ENCODE measurements around the gene SRCAP. TPM values are rescaled to one million over a fixed set of nuclear protein-coding genes. Genes with fewer than 3 reads are reported as not detected.
"Not testable (repeated sequence)": the region's sequence is repeated elsewhere in the genome, so short reads cannot be mapped to it uniquely, and the experiment has no call there.

SRCAP gene
- total and polyA plus RNA-seq, 9 donors = 7.9 to 28.3 (median 21.2) TPM

GRCh38 chr16:30675143-30675542 is 23.8 kb upstream of the SRCAP start:
- WGBS (ENCODE audit: insufficient coverage) = 86% methylated on average over 6 of the region's 10 CpGs
- H3K27ac ChIP-seq (ENCODE audit: low read length) = no peak overlapping the region
- no peak for DNase-seq
- H3K9me3 ChIP-seq (replicated peaks; ENCODE audit: control insufficient read depth, low read depth, low read length) = no peaks in the 10 kb centered on the region
- peaks cover 5% of the 10 kb centered on the region for H3K36me3 ChIP-seq (ENCODE audit: control insufficient read depth, insufficient read depth, low read length)
- no peak overlapping the region for H3K4me3 ChIP-seq (ENCODE audit: low read length)
- no peaks in the 10 kb centered on the region for H3K4me1 ChIP-seq (ENCODE audit: control insufficient read depth, insufficient read depth, low read length)
- peaks cover 5% of the 10 kb centered on the region for H3K27me3 ChIP-seq (ENCODE audit: control insufficient read depth, insufficient read depth, low read length)

DNA sequence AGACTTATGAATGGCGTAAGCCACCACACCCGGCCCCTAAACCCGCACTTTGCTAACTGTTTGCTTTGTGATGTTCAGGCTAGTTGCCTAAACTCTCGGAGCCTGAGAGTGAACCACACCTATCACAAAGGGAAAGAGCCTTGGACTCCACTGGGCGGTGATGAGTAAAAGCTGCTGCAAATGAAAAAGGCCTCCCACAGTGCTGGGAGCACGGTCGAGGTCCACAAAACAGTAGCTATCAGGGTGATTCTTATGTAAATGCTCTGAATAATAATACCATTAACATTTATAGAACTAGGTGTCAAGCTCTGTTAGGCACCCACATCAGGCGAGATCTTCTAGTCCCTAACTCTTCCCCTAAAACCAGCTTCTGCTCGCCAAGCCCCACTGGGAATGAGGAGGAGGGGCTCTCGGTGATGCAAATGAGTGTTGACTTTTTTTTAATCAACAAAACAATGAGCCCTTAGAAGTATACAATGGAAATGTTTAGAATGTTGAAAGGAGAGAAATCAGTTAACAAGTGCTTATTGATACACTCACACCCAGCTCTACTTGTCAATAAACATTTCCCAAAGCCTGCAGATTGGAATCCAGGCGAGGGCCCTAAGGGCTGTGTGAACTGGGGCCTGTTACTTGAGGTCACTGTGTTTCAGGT is 20.9 kb upstream of the SRCAP start:
- no peaks in the 10 kb centered on the region for H3K9me3 ChIP-seq (replicated peaks; ENCODE audit: control insufficient read depth, low read depth, low read length)
- WGBS (ENCODE audit: insufficient coverage) = 67% methylated on average over 4 of the region's 11 CpGs

DNA sequence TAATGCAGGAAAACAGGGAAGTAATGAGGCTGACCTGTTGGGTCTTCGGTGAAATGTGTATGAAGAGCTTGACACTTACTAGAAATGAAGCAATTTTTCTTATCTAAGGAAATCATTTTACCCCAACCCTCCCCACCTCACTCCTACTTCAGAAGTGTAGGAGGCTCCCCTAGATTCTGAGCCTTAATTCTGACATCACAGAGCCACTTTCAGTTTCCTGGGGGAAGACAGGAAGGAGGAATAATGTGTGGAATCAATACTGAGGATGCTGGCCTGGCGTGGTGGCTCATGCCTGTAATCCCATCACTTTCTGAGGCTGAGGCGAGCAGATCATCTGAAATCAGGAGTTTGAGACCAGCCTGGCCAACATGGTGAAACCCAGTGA is 20.4 kb upstream of the SRCAP start:
- peaks cover 5% of the 10 kb centered on the region for H3K27me3 ChIP-seq (ENCODE audit: control insufficient read depth, insufficient read depth, low read length)
- no peaks in the 10 kb centered on the region for H3K9me3 ChIP-seq (replicated peaks; ENCODE audit: control insufficient read depth, low read depth, low read length)
- no peak overlapping the region for H3K4me3 ChIP-seq (ENCODE audit: low read length)
- H3K36me3 ChIP-seq (ENCODE audit: control insufficient read depth, insufficient read depth, low read length) = no peaks in the 10 kb centered on the region
- no peak for DNase-seq
- H3K4me1 ChIP-seq (ENCODE audit: control insufficient read depth, insufficient read depth, low read length) = no peaks in the 10 kb centered on the region
- no CpG with 5 or more reads among the region's 3 CpGs for WGBS (ENCODE audit: insufficient coverage)
- H3K27ac ChIP-seq (ENCODE audit: low read length) = no peak overlapping the region

More for the DNA sequence above, 20.9 kb upstream of the SRCAP start:
- H3K4me1 ChIP-seq (ENCODE audit: control insufficient read depth, insufficient read depth, low read length) = no peaks in the 10 kb centered on the region
- peaks cover 5% of the 10 kb centered on the region for H3K27me3 ChIP-seq (ENCODE audit: control insufficient read depth, insufficient read depth, low read length)
- H3K4me3 ChIP-seq (ENCODE audit: low read length) = no peak overlapping the region
- H3K27ac ChIP-seq (ENCODE audit: low read length) = no peak overlapping the region
- H3K36me3 ChIP-seq (ENCODE audit: control insufficient read depth, insufficient read depth, low read length) = no peaks in the 10 kb centered on the region
- no peak for DNase-seq

DNA sequence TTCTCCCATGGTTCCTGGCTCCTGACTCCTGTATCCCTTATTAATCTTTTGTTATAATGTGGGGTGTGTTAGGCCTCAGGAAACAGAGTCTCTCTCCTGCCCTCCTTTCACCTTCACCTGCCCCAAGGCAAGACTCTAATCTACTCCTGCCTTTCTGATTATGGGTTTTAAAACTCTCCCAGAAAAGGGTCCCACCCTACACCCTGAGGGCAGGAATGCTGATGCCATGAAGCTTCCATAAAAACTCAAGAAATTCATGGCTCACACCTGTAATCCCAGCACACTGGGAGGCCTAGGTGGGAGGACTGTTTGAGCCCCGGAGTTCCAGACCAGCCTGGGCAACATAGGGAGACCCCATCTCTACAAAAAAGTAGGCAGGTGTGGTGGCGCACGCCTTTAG is 18.6 kb upstream of the SRCAP start:
- Histone ChIP-seq H3K4me3 (ENCODE audit: low read length) (no peak overlapping the region), H3K27ac (ENCODE audit: low read length) (no peak overlapping the region), H3K9me3 (replicated peaks; ENCODE audit: control insufficient read depth, low read depth, low read length) (no peaks in the 10 kb centered on the region), H3K27me3 (ENCODE audit: control insufficient read depth, insufficient read depth, low read length) (peaks cover 5% of the 10 kb centered on the region), H3K4me1 (ENCODE audit: control insufficient read depth, insufficient read depth, low read length) (no peaks in the 10 kb centered on the region), H3K36me3 (ENCODE audit: control insufficient read depth, insufficient read depth, low read length) (no peaks in the 10 kb centered on the region)
- DNase-seq = no peak
- WGBS (ENCODE audit: insufficient coverage) = no CpG with 5 or more reads among the region's 3 CpGs

- H3K4me3 ChIP-seq (ENCODE audit: low read length) = no peak overlapping the region
- peaks cover under 1% of the 10 kb centered on the region for H3K4me1 ChIP-seq (ENCODE audit: control insufficient read depth, insufficient read depth, low read length)
- no peak overlapping the region for H3K27ac ChIP-seq (ENCODE audit: low read length)
- WGBS (ENCODE audit: insufficient coverage) = 37% methylated on average over 3 of the region's 4 CpGs
- no peaks in the 10 kb centered on the region for H3K9me3 ChIP-seq (replicated peaks; ENCODE audit: control insufficient read depth, low read depth, low read length)
- no peak for DNase-seq
- peaks cover 4% of the 10 kb centered on the region for H3K27me3 ChIP-seq (ENCODE audit: control insufficient read depth, insufficient read depth, low read length)
- no peaks in the 10 kb centered on the region for H3K36me3 ChIP-seq (ENCODE audit: control insufficient read depth, insufficient read depth, low read length)
Measured at GRCh38 chr16:30688701-30689100, 10.3 kb upstream of the SRCAP start.

DNA sequence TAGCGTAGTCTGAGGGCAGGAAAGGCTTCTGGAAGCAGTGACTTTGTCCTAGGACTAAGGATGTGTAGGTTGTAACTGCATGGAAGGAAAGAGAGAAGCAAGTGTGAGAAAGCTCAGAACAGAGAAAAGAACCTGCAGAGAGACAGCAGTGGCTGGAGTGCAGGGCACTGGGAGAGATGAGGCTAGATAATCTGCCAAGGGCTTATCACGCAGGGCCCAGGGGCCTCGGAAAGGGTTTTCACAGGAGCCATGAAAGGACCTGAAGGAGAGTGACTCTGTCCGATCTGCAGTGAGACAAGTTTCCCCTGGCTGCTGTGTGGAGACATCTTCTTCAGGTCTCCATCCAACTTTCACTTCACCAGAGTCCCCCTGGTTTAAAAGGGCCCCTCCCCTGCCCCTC is 7.1 kb upstream of the SRCAP start:
- WGBS (ENCODE audit: insufficient coverage) = 38% methylated on average over 2 of the region's 4 CpGs
- Histone ChIP-seq H3K9me3 (replicated peaks; ENCODE audit: control insufficient read depth, low read depth, low read length) (no peaks in the 10 kb centered on the region), H3K4me1 (ENCODE audit: control insufficient read depth, insufficient read depth, low read length) (peaks cover 2% of the 10 kb centered on the region), H3K36me3 (ENCODE audit: control insufficient read depth, insufficient read depth, low read length) (no peaks in the 10 kb centered on the region), H3K27ac (ENCODE audit: low read length) (no peak overlapping the region), H3K4me3 (ENCODE audit: low read length) (no peak overlapping the region), H3K27me3 (ENCODE audit: control insufficient read depth, insufficient read depth, low read length) (peaks cover 4% of the 10 kb centered on the region)
- DNase-seq = no peak

DNA sequence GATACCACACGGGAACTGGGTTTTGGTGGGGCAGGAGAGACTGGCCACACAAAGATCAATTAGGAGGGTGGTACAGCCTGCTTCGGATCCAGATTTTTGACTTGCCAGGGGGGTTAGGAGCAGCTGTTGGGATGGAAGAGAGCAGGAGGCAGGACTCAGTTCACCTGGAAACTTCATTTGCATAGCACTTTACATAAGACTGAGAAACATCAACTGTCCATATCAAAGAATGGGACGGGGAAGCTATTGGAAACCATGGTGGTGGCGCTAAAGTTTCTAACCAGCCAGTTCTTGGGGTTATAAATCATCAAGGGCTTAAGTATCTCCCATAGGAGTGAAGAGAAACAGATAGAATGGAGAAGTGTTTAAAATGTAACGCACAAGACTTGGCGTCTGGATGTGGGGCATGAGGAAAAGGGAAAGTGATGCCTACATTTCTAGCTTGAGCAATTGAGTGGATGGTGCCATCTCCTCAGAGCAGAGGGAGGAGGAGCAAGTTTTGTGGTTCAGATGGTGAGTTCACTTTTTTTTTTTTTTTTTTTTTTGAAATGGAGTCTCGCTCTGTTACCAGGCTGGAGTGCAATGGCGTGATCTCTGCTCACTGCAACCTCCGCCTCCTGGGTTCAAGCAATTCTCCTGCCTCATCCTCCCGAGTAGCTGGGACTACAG is 6.4 kb upstream of the SRCAP start:
- 38% methylated on average over 7 of the region's 10 CpGs for WGBS (ENCODE audit: insufficient coverage)
- no peak for DNase-seq

DNA sequence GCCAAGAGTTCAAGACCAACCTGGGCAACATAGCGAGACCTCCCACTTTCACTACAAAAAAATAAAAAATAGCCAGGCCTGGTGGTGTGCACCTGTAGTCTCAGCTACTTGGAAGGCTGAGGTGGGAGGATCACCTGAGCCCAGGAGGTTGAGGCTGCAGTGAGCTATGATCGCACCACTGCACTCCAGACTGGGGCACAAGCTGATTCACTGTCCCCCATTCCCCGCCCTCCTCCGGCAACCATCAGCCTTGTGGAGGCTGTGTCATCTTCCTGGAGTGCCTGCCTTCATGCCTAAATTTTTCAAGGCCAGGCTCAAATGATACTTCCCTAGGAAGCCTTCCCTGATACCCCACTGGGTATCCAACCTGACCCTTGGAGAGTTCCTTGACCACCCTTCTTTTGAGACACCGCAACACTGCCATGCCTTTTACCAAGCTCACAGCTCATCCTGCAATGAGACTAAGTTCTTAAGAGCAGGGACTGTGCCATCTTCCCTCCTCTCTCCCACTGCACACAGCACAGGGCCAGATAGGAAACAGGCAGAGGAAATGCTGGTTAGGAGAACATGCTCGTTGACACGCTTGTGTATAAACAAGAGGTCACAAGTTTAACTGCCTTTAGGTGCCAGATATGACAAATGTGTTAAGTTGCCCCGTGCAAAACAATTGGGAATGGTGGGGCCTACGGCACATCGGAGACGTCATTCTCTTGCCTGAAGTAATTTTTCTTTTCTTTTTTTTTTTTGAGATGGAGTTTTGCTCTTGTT is 3.9 kb upstream of the SRCAP start:
- H3K4me1 ChIP-seq (ENCODE audit: control insufficient read depth, insufficient read depth, low read length) = peaks cover 16% of the 10 kb centered on the region
- H3K4me3 ChIP-seq (ENCODE audit: low read length) = no peak overlapping the region
- peaks cover 4% of the 10 kb centered on the region for H3K27me3 ChIP-seq (ENCODE audit: control insufficient read depth, insufficient read depth, low read length)
- H3K9me3 ChIP-seq (replicated peaks; ENCODE audit: control insufficient read depth, low read depth, low read length) = no peaks in the 10 kb centered on the region
- H3K27ac ChIP-seq (ENCODE audit: low read length) = no peak overlapping the region
- WGBS (ENCODE audit: insufficient coverage) = 72% methylated on average over 6 of the region's 11 CpGs
- DNase-seq = peak; percentile 16
- H3K36me3 ChIP-seq (ENCODE audit: control insufficient read depth, insufficient read depth, low read length) = peaks cover 3% of the 10 kb centered on the region

More for the DNA sequence above, 6.4 kb upstream of the SRCAP start:
- peaks cover 6% of the 10 kb centered on the region for H3K4me1 ChIP-seq (ENCODE audit: control insufficient read depth, insufficient read depth, low read length)
- peaks cover 4% of the 10 kb centered on the region for H3K27me3 ChIP-seq (ENCODE audit: control insufficient read depth, insufficient read depth, low read length)
- no peak overlapping the region for H3K27ac ChIP-seq (ENCODE audit: low read length)
- no peak overlapping the region for H3K4me3 ChIP-seq (ENCODE audit: low read length)
- no peaks in the 10 kb centered on the region for H3K36me3 ChIP-seq (ENCODE audit: control insufficient read depth, insufficient read depth, low read length)
- no peaks in the 10 kb centered on the region for H3K9me3 ChIP-seq (replicated peaks; ENCODE audit: control insufficient read depth, low read depth, low read length)

- H3K27ac ChIP-seq (ENCODE audit: low read length) = not testable (repeated sequence)
- no CpG with 5 or more reads among the region's 3 CpGs for WGBS (ENCODE audit: insufficient coverage)
- H3K4me1 ChIP-seq (ENCODE audit: control insufficient read depth, insufficient read depth, low read length) = peaks cover 16% of the 10 kb centered on the region
Measured at GRCh38 chr16:30696646-30697045, 2.3 kb upstream of the SRCAP start.

More at GRCh38 chr16:30696646-30697045, 2.3 kb upstream of the SRCAP start:
- peaks cover 18% of the 10 kb centered on the region for H3K36me3 ChIP-seq (ENCODE audit: control insufficient read depth, insufficient read depth, low read length)
- not testable (repeated sequence) for H3K9me3 ChIP-seq (replicated peaks; ENCODE audit: control insufficient read depth, low read depth, low read length); H3K4me3 ChIP-seq (ENCODE audit: low read length); H3K27me3 ChIP-seq (ENCODE audit: control insufficient read depth, insufficient read depth, low read length); DNase-seq
